GM10248 (cell line): ENCODE data around the gene SETBP1.

Experiments used
- CTCF ChIA-PET: fragments of 300-600 bp; sonication (Branson Sonifier 250); formaldehyde crosslinking; extraction: SDS; loops from one replicate; lab custom pipeline; 2021; ENCODE audit warnings: antibody characterized with exemption; lab: Yijun Ruan, JAX
- POLR2A ChIA-PET: fragments of 350-650 bp; sonication (Branson Sonifier 250); formaldehyde crosslinking; extraction: SDS; loops from one replicate; lab custom pipeline; 2020; ENCODE audit warnings: antibody characterized with exemption; lab: Yijun Ruan, JAX
- DNase-seq: peaks from one replicate; pipeline ENCODE4 v3.0.0; 2012; ENCODE audit errors: extremely low spot score
- TF ChIP-seq, protein P1 (sequence below): IDR thresholded peaks from 2 replicates; pipeline ENCODE4 v1.5.1; 2012; ENCODE audit warnings: mild to moderate bottlenecking, low read depth; ENCODE audit errors: extremely low read depth, missing control alignments, control extremely low read depth

The SETBP1 gene

DNA sequence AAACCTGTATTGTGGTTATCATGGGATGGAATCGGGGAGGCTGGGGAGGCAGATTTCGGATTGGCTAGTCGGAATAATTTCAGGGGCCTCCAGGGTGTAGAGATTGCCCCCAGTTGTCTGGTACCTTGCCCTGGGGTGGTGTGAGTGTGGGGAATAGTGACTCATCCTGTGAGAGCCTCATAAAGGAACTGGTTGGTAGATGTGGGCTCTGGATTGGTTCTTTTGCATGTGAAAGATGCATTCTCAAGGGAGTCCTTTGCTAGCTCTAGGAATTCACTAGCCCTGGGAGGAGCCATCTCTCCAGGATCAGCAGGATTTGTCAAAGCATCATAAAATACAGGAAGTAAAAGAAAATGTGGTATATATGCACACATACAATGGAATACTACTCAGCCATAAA, 331.6 kb downstream of the SETBP1 start:
- no peak for DNase-seq
- TF ChIP-seq, protein P1, sequence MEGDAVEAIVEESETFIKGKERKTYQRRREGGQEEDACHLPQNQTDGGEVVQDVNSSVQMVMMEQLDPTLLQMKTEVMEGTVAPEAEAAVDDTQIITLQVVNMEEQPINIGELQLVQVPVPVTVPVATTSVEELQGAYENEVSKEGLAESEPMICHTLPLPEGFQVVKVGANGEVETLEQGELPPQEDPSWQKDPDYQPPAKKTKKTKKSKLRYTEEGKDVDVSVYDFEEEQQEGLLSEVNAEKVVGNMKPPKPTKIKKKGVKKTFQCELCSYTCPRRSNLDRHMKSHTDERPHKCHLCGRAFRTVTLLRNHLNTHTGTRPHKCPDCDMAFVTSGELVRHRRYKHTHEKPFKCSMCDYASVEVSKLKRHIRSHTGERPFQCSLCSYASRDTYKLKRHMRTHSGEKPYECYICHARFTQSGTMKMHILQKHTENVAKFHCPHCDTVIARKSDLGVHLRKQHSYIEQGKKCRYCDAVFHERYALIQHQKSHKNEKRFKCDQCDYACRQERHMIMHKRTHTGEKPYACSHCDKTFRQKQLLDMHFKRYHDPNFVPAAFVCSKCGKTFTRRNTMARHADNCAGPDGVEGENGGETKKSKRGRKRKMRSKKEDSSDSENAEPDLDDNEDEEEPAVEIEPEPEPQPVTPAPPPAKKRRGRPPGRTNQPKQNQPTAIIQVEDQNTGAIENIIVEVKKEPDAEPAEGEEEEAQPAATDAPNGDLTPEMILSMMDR: no peak
- ChIA-PET POLR2A (no interaction called here), CTCF (interaction anchor here (0.7 to 1.3 kb wide), 4 partner anchors 14 to 74 kb away, joined by 3 read pairs; no protein-coding TSS in a partner anchor)

- CTCF ChIA-PET: interaction anchor here (1.3 kb wide), 1 partner anchor 29 kb away, joined by 3 read pairs; no protein-coding TSS in a partner anchor
Observed at GRCh38 chr18:45014047-45014501, 333.4 kb downstream of the SETBP1 start.

DNA sequence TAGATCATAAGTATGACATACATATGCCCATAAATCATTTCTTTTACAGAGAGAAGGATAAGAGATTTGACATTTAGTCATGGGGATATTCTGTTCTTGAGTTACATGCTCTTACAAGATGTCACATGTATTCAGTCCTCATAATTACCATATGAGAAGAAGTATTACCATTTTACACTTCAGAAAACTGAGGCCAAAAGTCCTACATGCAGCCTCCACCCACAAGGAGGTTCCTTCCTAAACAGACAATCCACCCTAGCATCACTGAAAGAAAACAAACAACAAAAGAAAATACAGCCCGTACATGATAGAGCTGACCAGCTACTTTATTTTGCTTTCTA, 335.1 kb downstream of the SETBP1 start:
- TF ChIP-seq, protein P1: no peak
- no peak for DNase-seq
- ChIA-PET POLR2A (no interaction called here), CTCF (no interaction called here)

More at GRCh38 chr18:45014047-45014501, 333.4 kb downstream of the SETBP1 start:
- TF ChIP-seq, protein P1: no peak
- DNase-seq: no peak
- POLR2A ChIA-PET: no interaction called here

- ChIA-PET CTCF (no interaction called here), POLR2A (no interaction called here)
- DNase-seq: no peak
- TF ChIP-seq, protein P1: no peak
Observed at GRCh38 chr18:45019469-45019868, 338.8 kb downstream of the SETBP1 start.

DNA sequence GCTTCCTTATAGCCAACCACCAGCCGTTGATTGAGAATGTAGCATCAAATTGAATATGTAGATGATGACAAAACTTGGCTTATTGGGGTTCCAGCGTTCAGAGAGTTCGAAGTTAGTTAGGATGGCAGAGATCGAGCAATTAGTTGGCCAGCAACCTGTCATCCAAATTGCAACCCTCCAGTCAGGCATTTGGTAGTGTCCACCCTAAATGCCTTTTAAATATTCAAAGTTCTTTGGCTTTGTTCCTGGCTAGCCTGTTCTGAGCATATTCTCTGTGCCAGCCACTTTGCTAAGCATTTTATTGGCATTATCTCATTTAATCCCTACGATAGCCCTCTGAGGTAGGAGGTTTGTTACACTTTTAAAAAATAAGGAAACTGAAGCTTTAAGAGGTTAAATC, 342.8 kb downstream of the SETBP1 start:
- CTCF ChIA-PET: interaction anchor here (0.9 to 2.2 kb wide), 3 partner anchors 10 to 14 kb away, joined by 3 to 6 read pairs (median 4); no protein-coding TSS in a partner anchor

DNA sequence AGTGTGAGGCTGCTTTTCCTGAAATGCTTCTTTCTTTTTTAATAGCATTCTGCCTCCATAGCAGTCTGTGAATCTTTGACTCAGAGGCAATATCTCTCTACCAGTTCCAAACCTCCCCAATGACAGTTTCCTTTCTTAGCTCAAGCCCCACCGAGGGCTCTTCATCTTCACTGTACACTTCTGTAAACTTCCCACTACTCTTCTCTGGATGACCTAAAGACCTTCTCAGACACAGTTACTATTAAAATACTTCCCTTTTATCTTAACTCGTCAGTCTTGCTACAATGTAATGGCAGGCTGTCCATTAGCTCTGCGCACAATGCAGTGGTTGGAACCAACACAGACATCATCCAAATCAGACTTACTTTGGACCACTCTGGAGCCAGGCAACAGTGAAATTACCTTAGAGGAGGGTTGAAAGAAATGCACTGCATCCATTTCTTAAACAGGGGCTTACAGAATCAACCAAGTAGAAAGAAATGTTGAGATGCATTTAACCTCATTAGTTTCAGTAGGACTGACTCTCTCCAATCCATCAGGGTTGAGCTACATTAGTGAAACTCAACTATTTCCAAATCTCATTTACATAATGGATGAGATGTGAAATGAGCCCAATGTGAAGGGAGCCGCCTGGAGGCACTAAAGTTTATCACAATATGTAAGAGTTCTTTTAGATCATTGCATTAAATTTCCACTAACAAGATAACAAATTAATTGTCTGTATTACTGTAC, 343.8 kb downstream of the SETBP1 start:
- TF ChIP-seq, protein P1: no peak
- CTCF ChIA-PET: interaction anchor here (1.6 to 2.2 kb wide), 2 partner anchors 9 to 13 kb away, joined by 4 to 6 read pairs; no protein-coding TSS in a partner anchor
- POLR2A ChIA-PET: no interaction called here
- DNase-seq: no peak

More for the DNA sequence above, 342.8 kb downstream of the SETBP1 start:
- no peak for DNase-seq
- TF ChIP-seq, protein P1: no peak
- POLR2A ChIA-PET: no interaction called here
